KOPT-K1 (cell line): Measurements from ENCODE around the gene DZIP1.

Experiments used
- H3K27ac ChIP-seq: fragments of 200-600 bp; sonication (generic); 2 replicates; pipeline ENCODE4 v1.5.1; 2016; ENCODE audit warnings: antibody characterized with exemption, mild to moderate bottlenecking, low read depth, low read length; ENCODE audit not compliant: poor library complexity, severe bottlenecking
- H3K36me3 ChIP-seq: fragments of 200-600 bp; sonication (generic); 2 replicates; pipeline ENCODE4 v1.5.1; 2017; ENCODE audit warnings: antibody characterized with exemption, mild to moderate bottlenecking, low read length, moderate library complexity; ENCODE audit not compliant: insufficient read depth
- H3K9me3 ChIP-seq: fragments of 200-600 bp; sonication (generic); 2 replicates; pipeline ENCODE4 v1.5.1; 2017; ENCODE audit warnings: antibody characterized with exemption, low read length, mild to moderate bottlenecking; ENCODE audit not compliant: insufficient read depth, poor library complexity, severe bottlenecking

Gene DZIP1

DNA sequence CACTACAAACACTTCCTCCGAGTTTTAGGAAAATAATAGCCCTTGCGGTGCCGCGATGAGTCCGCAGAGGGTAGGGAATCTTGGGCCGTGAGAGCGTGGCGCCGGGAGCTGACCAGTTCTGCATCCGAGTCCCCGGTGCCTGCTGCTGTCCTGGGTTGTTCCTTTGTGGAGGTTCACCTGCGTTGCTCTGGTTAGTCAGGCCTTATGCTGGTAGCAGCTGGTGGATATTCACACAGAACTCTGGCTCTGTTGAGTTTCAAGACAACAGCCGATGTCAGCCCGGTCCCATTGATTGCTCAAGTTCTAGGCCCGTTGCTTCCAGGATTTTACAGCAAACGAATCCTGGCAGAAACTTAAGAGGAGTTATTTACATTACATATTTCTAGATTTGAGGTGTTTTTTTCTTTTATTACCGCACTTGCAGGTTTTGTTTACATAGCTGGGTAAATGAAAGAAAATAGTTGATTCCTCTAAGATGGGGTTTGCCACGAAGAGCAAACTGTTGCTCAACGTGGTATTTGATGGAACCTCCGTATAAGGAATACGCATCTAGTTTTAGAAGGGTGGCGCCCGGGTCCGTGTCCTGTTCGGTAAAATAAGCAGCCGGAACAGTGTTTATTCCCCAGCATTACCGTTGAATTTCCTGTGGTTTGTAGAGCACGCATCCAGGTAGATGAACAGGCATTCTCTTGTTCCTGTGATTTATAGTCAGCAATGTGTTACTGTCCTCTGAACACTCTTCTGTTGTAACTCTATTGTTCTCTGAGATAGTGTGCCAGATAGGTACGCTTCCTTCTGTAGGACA is 90.7 kb downstream of the DZIP1 start:
- Histone ChIP-seq H3K9me3 (no peaks in the 10 kb centered on the region), H3K36me3 (no peaks in the 10 kb centered on the region), H3K27ac (no peak overlapping the region)

DNA sequence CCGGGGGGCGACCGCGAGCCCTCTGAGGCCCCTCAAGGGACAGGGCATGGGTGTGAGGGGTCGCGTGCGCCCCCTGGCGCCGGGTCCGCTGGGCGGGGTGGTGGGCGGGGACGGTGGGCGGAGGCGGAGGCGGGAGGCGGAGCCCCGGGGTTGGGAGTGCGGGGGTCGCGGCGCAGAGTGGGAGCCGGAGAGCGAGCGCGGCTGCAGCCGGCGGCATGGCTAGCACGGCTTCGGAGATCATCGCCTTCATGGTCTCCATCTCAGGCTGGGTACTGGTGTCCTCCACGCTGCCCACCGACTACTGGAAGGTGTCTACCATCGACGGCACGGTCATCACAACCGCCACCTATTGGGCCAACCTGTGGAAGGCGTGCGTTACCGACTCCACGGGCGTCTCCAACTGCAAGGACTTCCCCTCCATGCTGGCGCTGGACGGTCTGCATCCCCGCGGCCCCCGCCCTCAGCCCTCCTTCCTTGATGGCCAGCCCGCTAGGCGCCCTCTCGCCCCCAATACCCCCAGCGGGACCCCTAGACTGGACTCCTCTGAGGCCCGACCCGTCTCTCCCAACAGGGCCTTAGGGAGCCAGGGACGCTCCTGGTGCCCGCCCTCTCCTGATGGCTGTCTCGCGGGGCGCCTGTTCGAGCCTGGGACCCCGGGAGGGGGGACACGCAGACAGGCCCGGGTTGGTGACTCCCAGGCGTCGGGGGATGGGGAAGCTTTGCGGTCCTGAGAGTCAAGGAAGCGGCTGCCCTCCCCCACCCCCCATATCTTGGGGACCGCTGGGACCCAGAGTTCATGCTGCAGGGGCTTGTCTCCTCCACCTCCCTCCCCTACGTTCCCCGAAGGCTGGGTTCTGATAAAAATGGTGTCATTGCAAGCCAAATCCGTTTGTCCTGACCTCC is 91.7 kb downstream of the DZIP1 start, which contains the start of gene CLDN10:
TSS of gene CLDN10 (plus strand) at position 182 of the 903 bp plus-strand sequence. CDS start at position 216, 34 bp downstream.
- Histone ChIP-seq H3K27ac (no peak within 1 kb of the TSS), H3K36me3 (no peaks in the 10 kb centered on the region), H3K9me3 (no peaks in the 10 kb centered on the region)

DNA sequence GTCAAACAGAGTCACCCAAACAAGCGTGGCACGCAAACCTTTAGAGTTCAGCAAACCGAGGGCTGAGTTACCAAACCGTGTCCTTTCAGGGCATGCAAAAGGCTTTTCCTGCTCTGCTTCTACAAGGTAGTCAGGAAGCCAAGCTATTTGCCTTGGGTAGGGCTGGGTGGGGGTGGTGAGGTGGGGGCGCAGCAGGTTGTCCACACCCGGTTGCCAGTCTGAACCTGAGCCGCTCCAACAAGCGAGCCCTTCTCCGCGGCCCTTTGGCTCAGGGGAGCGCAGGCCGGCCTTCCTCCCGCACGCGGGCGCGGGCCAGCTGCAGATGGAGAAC is 92.3 kb downstream of the DZIP1 start:
- no peaks in the 10 kb centered on the region for H3K36me3 ChIP-seq
- H3K27ac ChIP-seq = no peak overlapping the region
- H3K9me3 ChIP-seq = no peaks in the 10 kb centered on the region

DNA sequence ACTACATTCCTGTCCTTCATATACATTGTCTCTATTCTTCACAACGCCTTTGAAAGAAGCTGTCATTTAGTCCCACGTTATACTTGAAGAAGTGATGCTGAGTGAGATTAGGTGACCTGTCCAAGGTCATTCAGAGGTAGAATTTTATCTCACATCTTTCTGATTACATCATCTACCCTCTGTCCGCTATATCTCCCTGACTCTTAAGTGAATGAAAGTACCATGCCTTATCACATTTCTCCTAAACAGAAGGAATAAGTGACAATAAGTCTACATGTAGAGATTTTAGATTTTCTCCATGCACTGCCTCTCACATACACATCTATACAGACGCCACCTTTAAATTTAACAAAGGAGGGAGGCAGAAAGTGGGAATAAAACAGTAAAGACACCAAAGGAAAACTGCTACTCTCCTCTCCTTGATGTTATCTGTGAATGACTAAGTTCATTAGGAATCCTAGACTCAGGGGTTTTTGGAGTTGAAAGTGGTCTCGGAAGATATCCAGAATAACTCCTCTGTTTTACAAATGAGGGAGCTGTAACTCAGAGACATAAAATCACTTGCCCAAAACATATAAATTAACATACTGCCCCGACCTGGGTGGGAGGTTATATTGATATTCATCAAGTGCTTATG is 96.9 kb downstream of the DZIP1 start:
- H3K27ac ChIP-seq = no peak overlapping the region
- H3K36me3 ChIP-seq = no peaks in the 10 kb centered on the region
- H3K9me3 ChIP-seq = no peaks in the 10 kb centered on the region

DNA sequence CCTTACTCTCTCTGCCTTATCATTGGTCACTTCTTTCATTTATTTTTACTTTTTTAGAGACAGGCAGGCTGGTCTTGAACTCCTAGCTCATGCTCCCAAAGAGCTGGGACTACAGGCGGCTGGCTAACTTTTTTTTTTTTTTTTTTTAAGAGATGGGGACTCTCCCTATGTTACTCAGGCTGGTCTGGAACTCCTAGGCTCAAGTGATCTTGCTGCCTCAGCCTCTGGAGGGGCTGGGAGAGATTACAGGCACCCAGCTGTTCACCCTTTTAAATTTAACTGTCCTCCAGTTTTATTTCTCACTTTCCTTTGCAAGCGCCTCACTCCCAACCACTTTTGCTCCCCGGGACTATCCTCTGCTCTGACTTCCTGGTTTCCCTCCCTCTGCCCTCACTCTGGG is 97.6 kb downstream of the DZIP1 start:
- Histone ChIP-seq H3K36me3 (no peaks in the 10 kb centered on the region), H3K9me3 (no peaks in the 10 kb centered on the region), H3K27ac (no peak overlapping the region)

DNA sequence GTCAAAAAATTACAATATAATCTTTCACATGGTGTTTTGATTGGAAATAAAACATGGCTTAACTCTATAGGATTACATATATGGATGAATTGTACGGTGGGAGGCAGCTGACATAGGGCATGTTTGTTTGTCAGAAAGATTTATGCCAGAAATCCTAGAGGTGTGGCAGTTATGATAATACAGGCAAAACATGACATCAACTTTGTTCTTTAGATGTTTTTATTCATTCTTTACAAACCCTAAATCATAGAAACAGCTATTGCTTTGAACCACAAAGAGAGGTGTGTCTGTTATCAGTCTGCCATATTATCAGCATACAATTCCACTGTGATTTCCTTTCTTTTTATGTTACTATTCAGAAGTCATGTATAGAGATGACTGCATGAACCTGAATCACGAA is 100.2 kb downstream of the DZIP1 start:
- Histone ChIP-seq H3K27ac (no peak overlapping the region), H3K36me3 (no peaks in the 10 kb centered on the region), H3K9me3 (no peaks in the 10 kb centered on the region)

DNA sequence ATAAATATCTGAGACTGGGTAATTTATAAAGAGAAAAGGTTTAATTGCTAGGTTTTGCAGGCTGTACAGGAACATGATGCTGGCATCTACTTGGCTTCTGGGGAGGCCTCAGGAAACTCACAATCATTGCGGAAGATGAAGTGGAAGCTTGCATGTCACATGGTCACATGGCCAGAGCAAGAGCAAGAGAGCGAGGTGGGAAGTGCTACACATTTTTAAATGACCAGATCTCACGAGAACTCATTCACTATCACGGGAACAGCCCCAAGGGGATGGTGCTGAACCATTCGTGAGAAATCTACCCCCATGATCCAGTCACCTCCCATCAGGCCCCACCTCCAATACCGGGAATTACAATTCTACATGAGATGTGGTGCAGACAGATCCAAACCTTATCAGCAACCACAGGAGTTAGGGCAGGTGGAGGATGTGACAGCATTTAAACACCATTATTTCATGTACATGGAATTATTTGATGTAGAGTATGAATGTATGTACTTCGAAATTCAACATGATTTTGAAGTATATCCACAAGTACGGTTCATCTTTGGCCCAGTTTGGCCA is 102.5 kb downstream of the DZIP1 start:
- Histone ChIP-seq H3K9me3 (no peaks in the 10 kb centered on the region), H3K27ac (no peak overlapping the region), H3K36me3 (no peaks in the 10 kb centered on the region)

DNA sequence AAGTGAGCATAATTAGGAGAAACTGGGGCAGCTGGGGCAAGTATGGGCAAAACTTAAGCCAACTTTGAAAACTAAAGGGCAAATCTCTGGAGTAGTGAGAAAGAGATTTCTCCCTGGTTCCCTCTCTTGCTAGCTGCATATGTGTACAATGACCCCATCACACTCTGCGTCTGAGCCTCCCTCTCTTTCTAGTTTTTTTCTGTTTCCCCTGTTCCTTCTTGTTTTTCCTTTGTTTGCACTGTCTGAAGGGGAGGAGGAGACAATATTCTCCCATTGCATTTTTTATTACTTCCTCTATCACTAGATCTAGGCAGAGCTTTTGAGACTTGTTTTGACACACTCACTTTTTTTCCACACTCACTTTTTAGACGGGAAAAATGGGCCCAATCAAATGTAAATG is 103.2 kb downstream of the DZIP1 start:
- Histone ChIP-seq H3K36me3 (no peaks in the 10 kb centered on the region), H3K9me3 (no peaks in the 10 kb centered on the region), H3K27ac (no peak overlapping the region)

DNA sequence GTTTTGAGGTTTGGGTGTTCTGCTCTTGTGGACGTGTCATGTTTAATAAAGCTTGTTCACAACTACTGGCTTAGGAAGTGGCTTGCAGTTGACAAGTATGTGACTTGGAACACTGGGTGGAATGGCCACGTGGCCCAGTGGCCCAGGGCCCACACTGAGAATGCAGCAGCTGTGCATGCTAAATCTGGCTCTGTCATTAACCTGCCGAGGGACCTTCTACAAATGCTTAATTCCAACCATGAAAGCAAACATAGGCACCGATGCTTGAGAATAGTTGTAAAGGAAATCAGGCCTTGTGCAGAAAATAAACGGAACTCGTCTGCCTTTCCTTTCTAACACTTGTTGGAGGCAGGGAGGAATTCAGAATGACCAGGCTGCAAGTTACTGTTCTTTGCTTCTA is 103.6 kb downstream of the DZIP1 start:
- no peaks in the 10 kb centered on the region for H3K9me3 ChIP-seq
- H3K36me3 ChIP-seq = no peaks in the 10 kb centered on the region
- no peak overlapping the region for H3K27ac ChIP-seq

DNA sequence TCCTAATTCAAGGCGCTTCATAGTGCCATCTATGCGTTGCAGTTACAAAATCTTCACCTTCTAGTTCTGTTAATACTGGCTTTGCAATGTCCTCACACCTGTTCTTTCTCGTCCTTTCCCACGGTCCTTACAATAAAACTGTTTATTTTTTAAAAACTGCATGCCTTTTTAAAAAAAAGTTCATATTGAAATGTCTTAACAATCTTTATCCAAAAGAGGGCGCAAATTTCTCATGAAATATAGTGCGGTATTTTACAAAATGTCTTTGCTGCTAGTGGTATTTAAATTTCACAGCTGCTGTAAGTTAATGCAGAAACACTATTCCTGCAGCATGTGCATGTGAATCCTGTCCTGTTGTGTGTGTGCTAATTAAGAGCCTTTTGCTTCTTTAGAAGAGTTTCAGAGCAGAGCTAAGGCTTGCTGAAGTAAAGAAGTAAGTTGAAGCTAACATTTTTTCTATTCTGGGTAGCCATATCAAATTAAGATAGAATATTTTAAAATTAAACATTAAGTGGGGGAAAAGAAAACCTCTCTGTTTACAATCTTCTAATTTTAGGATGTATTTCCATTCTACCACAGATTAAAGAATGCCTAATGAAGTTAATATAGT is 107.8 kb downstream of the DZIP1 start:
- Histone ChIP-seq H3K36me3 (no peaks in the 10 kb centered on the region), H3K27ac (no peak overlapping the region), H3K9me3 (no peaks in the 10 kb centered on the region)

DNA sequence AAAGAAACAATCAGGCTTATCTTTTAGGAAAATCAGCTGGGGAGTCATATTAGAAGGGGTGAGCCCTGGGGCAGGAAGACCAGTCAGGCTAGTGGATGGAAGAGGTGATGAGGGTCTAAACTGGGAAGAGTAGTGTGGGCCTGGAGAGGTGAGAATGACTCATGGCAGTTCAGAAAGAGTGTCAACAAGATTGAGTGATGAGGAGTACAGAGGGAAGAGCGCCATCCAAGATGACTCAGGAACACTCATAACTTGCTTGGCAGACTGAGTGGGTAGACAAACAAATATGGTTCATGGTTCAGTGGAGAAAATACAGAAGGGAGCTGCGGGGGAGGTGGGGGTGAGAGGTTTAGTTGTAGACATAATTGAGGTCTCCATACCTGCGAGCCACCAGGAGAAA is 109.3 kb downstream of the DZIP1 start:
- H3K36me3 ChIP-seq = no peaks in the 10 kb centered on the region
- H3K27ac ChIP-seq = no peak overlapping the region
- no peaks in the 10 kb centered on the region for H3K9me3 ChIP-seq

DNA sequence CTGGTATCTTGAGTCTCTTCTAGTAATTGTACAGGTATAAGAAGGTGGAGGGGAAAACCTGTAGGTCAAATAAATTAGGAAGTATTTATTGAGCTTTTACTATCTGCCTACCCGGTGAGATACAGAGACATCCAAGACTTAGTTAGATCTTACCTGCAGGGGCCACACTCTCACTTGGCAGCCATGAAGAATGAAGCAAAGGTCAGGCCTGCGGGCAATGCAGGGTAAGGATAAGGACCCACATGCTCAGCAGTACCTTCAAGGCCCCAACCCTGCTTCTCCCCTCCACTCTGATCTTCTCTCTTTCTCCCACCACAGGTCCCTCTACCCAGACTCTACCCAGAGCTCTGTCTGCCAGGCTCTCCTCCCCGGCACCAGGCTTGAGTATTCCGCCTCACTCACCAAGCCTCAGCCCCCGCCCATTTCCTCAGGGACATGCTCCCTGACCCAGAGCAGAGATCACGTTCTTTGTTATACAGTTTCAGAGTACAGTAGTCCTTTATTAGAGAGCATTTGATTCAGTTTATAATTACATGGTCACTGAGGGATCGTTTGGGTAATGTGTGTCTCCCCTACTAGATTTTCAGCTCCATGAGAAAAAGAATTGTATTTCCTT is 110.9 kb downstream of the DZIP1 start:
- H3K27ac ChIP-seq = no peak overlapping the region
- no peaks in the 10 kb centered on the region for H3K36me3 ChIP-seq
- H3K9me3 ChIP-seq = no peaks in the 10 kb centered on the region

DNA sequence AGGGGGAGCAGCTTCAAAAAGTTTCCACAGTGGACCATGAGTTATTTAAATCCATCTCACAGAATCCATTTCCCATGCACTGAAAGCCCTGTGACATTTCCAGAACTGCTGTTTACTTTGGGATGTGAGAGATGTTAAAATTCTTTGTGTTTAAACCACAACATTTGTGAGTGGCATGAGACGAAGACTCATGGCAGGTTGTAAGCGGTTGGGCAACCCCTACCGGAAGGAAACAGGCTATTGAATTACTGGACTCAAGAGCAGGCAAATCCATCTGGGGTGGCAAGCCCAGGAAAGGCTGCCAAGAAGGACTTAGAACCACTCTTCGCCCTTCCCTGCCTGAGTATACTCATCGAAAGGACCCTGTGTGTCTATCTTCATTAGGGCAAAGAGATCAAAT is 114.3 kb downstream of the DZIP1 start:
- no peak overlapping the region for H3K27ac ChIP-seq
- H3K9me3 ChIP-seq = no peaks in the 10 kb centered on the region

More for the DNA sequence above, 114.3 kb downstream of the DZIP1 start:
- no peaks in the 10 kb centered on the region for H3K36me3 ChIP-seq
